Stimulated activated CD4-positive, alpha-beta T cell treated with anti-CD3 and anti-CD28 coated beads, Interleukin-12 subunit alpha, Interleukin-12 subunit beta, amount 100 ng/mL, for 24 hours (primary cell): ENCODE data around the gene ACOX2.
"Not testable (repeated sequence)": the region's sequence is repeated elsewhere in the genome, so short reads cannot be mapped to it uniquely, and the experiment has no call there.

Experiments
- DNase-seq, 2 experiments: peaks; one replicate each; pipeline ENCODE4 v3.0.0-alpha.2; 2020; ENCODE audit warnings: low read depth in 2 of 2

ACOX2 gene

GRCh38 chr3:58534592-58535494 lies 2.1 kb downstream of the ACOX2 start:
- no peak for DNase-seq

- peak; percentile 70 to 77 for DNase-seq
These were observed 4.2 kb downstream of the ACOX2 start for GRCh38 chr3:58532794-58533220.

GRCh38 chr3:58531956-58532355 lies 5.0 kb downstream of the ACOX2 start:
- no peak for DNase-seq

GRCh38 chr3:58531555-58531954 lies 5.4 kb downstream of the ACOX2 start:
- DNase-seq, result no peak

- DNase-seq, result no peak
These were observed 6.6 kb downstream of the ACOX2 start for GRCh38 chr3:58530354-58530865.

- no peak for DNase-seq
These were observed 7.3 kb downstream of the ACOX2 start for GRCh38 chr3:58529516-58530353.

GRCh38 chr3:58528629-58529028 lies 8.4 kb downstream of the ACOX2 start:
- no peak for DNase-seq

- not testable (repeated sequence) for DNase-seq
These were observed 9.6 kb downstream of the ACOX2 start for GRCh38 chr3:58527440-58527839.

GRCh38 chr3:58526515-58526957 lies 10.5 kb downstream of the ACOX2 start:
- DNase-seq, result no peak

GRCh38 chr3:58524326-58524888 lies 12.6 kb downstream of the ACOX2 start:
- no peak for DNase-seq

- DNase-seq, result no peak
These were observed 14.1 kb downstream of the ACOX2 start for GRCh38 chr3:58522759-58523425.

GRCh38 chr3:58521917-58522631 lies 14.9 kb downstream of the ACOX2 start:
- no peak for DNase-seq

GRCh38 chr3:58521336-58521670 lies 15.7 kb downstream of the ACOX2 start:
- DNase-seq, result no peak

- DNase-seq, result no peak
These were observed 16.3 kb downstream of the ACOX2 start for GRCh38 chr3:58520403-58521335.

- DNase-seq, result no peak
These were observed 17.2 kb downstream of the ACOX2 start for GRCh38 chr3:58519668-58520402.

GRCh38 chr3:58518291-58518789 lies 18.6 kb downstream of the ACOX2 start:
- no peak for DNase-seq

- DNase-seq, result no peak
These were observed 22.6 kb downstream of the ACOX2 start for GRCh38 chr3:58514405-58514804.

- no peak for DNase-seq
These were observed 28.6 kb downstream of the ACOX2 start for GRCh38 chr3:58508437-58508836.
